ENCODE measurements around the gene RARRES1. TPM values are rescaled to one million over a fixed set of nuclear protein-coding genes. Genes with fewer than 3 reads are reported as not detected.

Gene RARRES1
- polyA plus RNA-seq, 2 donors = 0.96 to 3.0 TPM

GRCh38 chr3:158773845-158774830 is 41.9 kb upstream of the RARRES1 start:
- no peaks in the 10 kb centered on the region for H3K36me3 ChIP-seq (ENCODE audit: control insufficient read depth in 2 of 2, insufficient read depth in 2 of 2, low read length in 1 of 2)
- H3K27me3 ChIP-seq (ENCODE audit: control insufficient read depth in 1 of 2, insufficient read depth in 2 of 2, low read length in 2 of 2) = no peaks in the 10 kb centered on the region
- no peak overlapping the region for H3K27ac ChIP-seq (ENCODE audit: low read depth in 2 of 2, low read length in 1 of 2)
- WGBS, 2 donors = 76 to 81% methylated on average over 7 of the region's 7 CpGs
- H3K4me1 ChIP-seq (ENCODE audit: control insufficient read depth in 2 of 2, insufficient read depth in 2 of 2, low read length in 1 of 2) = no peaks in the 10 kb centered on the region
- no peak overlapping the region for H3K4me3 ChIP-seq (ENCODE audit: low read depth in 1 of 2, low read length in 2 of 2)
- H3K9me3 ChIP-seq (ENCODE audit: control insufficient read depth in 2 of 2, insufficient read depth in 1 of 2, low read depth in 1 of 2, low read length in 1 of 2) = no peaks in the 10 kb centered on the region

GRCh38 chr3:158773166-158773565 is 40.9 kb upstream of the RARRES1 start:
- Histone ChIP-seq H3K4me3 (ENCODE audit: low read depth in 1 of 2, low read length in 2 of 2) (no peak overlapping the region), H3K9me3 (ENCODE audit: control insufficient read depth in 2 of 2, insufficient read depth in 1 of 2, low read depth in 1 of 2, low read length in 1 of 2) (no peaks in the 10 kb centered on the region), H3K27me3 (ENCODE audit: control insufficient read depth in 1 of 2, insufficient read depth in 2 of 2, low read length in 2 of 2) (no peaks in the 10 kb centered on the region), H3K27ac (ENCODE audit: low read depth in 2 of 2, low read length in 1 of 2) (no peak overlapping the region), H3K4me1 (ENCODE audit: control insufficient read depth in 2 of 2, insufficient read depth in 2 of 2, low read length in 1 of 2) (peaks cover 0 to 2% of the 10 kb centered on the region in 2 donors), H3K36me3 (ENCODE audit: control insufficient read depth in 2 of 2, insufficient read depth in 2 of 2, low read length in 1 of 2) (no peaks in the 10 kb centered on the region)

GRCh38 chr3:158771982-158772381 is 39.7 kb upstream of the RARRES1 start:
- Histone ChIP-seq H3K9me3 (ENCODE audit: control insufficient read depth in 2 of 2, insufficient read depth in 1 of 2, low read depth in 1 of 2, low read length in 1 of 2) (no peaks in the 10 kb centered on the region), H3K4me1 (ENCODE audit: control insufficient read depth in 2 of 2, insufficient read depth in 2 of 2, low read length in 1 of 2) (peaks cover 0 to 2% of the 10 kb centered on the region in 2 donors), H3K36me3 (ENCODE audit: control insufficient read depth in 2 of 2, insufficient read depth in 2 of 2, low read length in 1 of 2) (no peaks in the 10 kb centered on the region), H3K27me3 (ENCODE audit: control insufficient read depth in 1 of 2, insufficient read depth in 2 of 2, low read length in 2 of 2) (no peaks in the 10 kb centered on the region), H3K27ac (ENCODE audit: low read depth in 2 of 2, low read length in 1 of 2) (no peak overlapping the region), H3K4me3 (ENCODE audit: low read depth in 1 of 2, low read length in 2 of 2) (no peak overlapping the region)
- 76 to 82% methylated on average over 3 of the region's 3 CpGs for WGBS, 2 donors

- H3K4me3 ChIP-seq (ENCODE audit: low read depth in 1 of 2, low read length in 2 of 2) = no peak overlapping the region
- H3K4me1 ChIP-seq (ENCODE audit: control insufficient read depth in 2 of 2, insufficient read depth in 2 of 2, low read length in 1 of 2) = peaks cover 0 to 2% of the 10 kb centered on the region in 2 donors
- peak overlapping the region in 1 of 2 donors; percentile 33 for H3K27ac ChIP-seq (ENCODE audit: low read depth in 2 of 2, low read length in 1 of 2)
- no peaks in the 10 kb centered on the region for H3K36me3 ChIP-seq (ENCODE audit: control insufficient read depth in 2 of 2, insufficient read depth in 2 of 2, low read length in 1 of 2)
- no peaks in the 10 kb centered on the region for H3K27me3 ChIP-seq (ENCODE audit: control insufficient read depth in 1 of 2, insufficient read depth in 2 of 2, low read length in 2 of 2)
- 89 to 100% methylated on average over 1 of the region's 1 CpG for WGBS, 2 donors
- H3K9me3 ChIP-seq (ENCODE audit: control insufficient read depth in 2 of 2, insufficient read depth in 1 of 2, low read depth in 1 of 2, low read length in 1 of 2) = no peaks in the 10 kb centered on the region
Observed at GRCh38 chr3:158771577-158771976, 39.3 kb upstream of the RARRES1 start.

GRCh38 chr3:158770741-158771350 is 38.6 kb upstream of the RARRES1 start:
- H3K36me3 ChIP-seq (ENCODE audit: control insufficient read depth in 2 of 2, insufficient read depth in 2 of 2, low read length in 1 of 2) = no peaks in the 10 kb centered on the region
- H3K9me3 ChIP-seq (ENCODE audit: control insufficient read depth in 2 of 2, insufficient read depth in 1 of 2, low read depth in 1 of 2, low read length in 1 of 2) = no peaks in the 10 kb centered on the region
- peaks cover 0 to 2% of the 10 kb centered on the region in 2 donors for H3K4me1 ChIP-seq (ENCODE audit: control insufficient read depth in 2 of 2, insufficient read depth in 2 of 2, low read length in 1 of 2)
- H3K27ac ChIP-seq (ENCODE audit: low read depth in 2 of 2, low read length in 1 of 2) = peak overlapping the region; percentile 1 to 26
- 89 to 90% methylated on average over 4 of the region's 4 CpGs for WGBS, 2 donors
- no peak overlapping the region for H3K4me3 ChIP-seq (ENCODE audit: low read depth in 1 of 2, low read length in 2 of 2)
- no peaks in the 10 kb centered on the region for H3K27me3 ChIP-seq (ENCODE audit: control insufficient read depth in 1 of 2, insufficient read depth in 2 of 2, low read length in 2 of 2)

- Histone ChIP-seq H3K9me3 (ENCODE audit: control insufficient read depth in 2 of 2, insufficient read depth in 1 of 2, low read depth in 1 of 2, low read length in 1 of 2) (no peaks in the 10 kb centered on the region), H3K36me3 (ENCODE audit: control insufficient read depth in 2 of 2, insufficient read depth in 2 of 2, low read length in 1 of 2) (no peaks in the 10 kb centered on the region), H3K4me1 (ENCODE audit: control insufficient read depth in 2 of 2, insufficient read depth in 2 of 2, low read length in 1 of 2) (peaks cover 0 to 2% of the 10 kb centered on the region in 2 donors), H3K27ac (ENCODE audit: low read depth in 2 of 2, low read length in 1 of 2) (peak overlapping the region; percentile 6 to 33), H3K27me3 (ENCODE audit: control insufficient read depth in 1 of 2, insufficient read depth in 2 of 2, low read length in 2 of 2) (no peaks in the 10 kb centered on the region), H3K4me3 (ENCODE audit: low read depth in 1 of 2, low read length in 2 of 2) (no peak overlapping the region)
- WGBS, 2 donors = 74% methylated on average over 10 of the region's 10 CpGs
Observed at GRCh38 chr3:158769952-158770740, 37.9 kb upstream of the RARRES1 start.

- Histone ChIP-seq H3K27ac (ENCODE audit: low read depth in 2 of 2, low read length in 1 of 2) (peak overlapping the region in 1 of 2 donors; percentile 28), H3K4me1 (ENCODE audit: control insufficient read depth in 2 of 2, insufficient read depth in 2 of 2, low read length in 1 of 2) (peaks cover 0 to 2% of the 10 kb centered on the region in 2 donors), H3K9me3 (ENCODE audit: control insufficient read depth in 2 of 2, insufficient read depth in 1 of 2, low read depth in 1 of 2, low read length in 1 of 2) (no peaks in the 10 kb centered on the region), H3K36me3 (ENCODE audit: control insufficient read depth in 2 of 2, insufficient read depth in 2 of 2, low read length in 1 of 2) (no peaks in the 10 kb centered on the region), H3K4me3 (ENCODE audit: low read depth in 1 of 2, low read length in 2 of 2) (no peak overlapping the region), H3K27me3 (ENCODE audit: control insufficient read depth in 1 of 2, insufficient read depth in 2 of 2, low read length in 2 of 2) (no peaks in the 10 kb centered on the region)
- WGBS, 2 donors = 32 to 48% methylated on average over 4 of the region's 4 CpGs
Observed at GRCh38 chr3:158769549-158769948, 37.3 kb upstream of the RARRES1 start.

- Histone ChIP-seq H3K27me3 (ENCODE audit: control insufficient read depth in 1 of 2, insufficient read depth in 2 of 2, low read length in 2 of 2) (no peaks in the 10 kb centered on the region), H3K9me3 (ENCODE audit: control insufficient read depth in 2 of 2, insufficient read depth in 1 of 2, low read depth in 1 of 2, low read length in 1 of 2) (no peaks in the 10 kb centered on the region), H3K27ac (ENCODE audit: low read depth in 2 of 2, low read length in 1 of 2) (peak overlapping the region; percentile 25 to 54), H3K4me1 (ENCODE audit: control insufficient read depth in 2 of 2, insufficient read depth in 2 of 2, low read length in 1 of 2) (peaks cover 0 to 2% of the 10 kb centered on the region in 2 donors), H3K4me3 (ENCODE audit: low read depth in 1 of 2, low read length in 2 of 2) (no peak overlapping the region), H3K36me3 (ENCODE audit: control insufficient read depth in 2 of 2, insufficient read depth in 2 of 2, low read length in 1 of 2) (no peaks in the 10 kb centered on the region)
- 41 to 50% methylated on average over 8 of the region's 8 CpGs for WGBS, 2 donors
Observed at GRCh38 chr3:158768881-158769543, 36.8 kb upstream of the RARRES1 start.

GRCh38 chr3:158768361-158768787 is 36.1 kb upstream of the RARRES1 start:
- peak overlapping the region; percentile 27 to 54 for H3K27ac ChIP-seq (ENCODE audit: low read depth in 2 of 2, low read length in 1 of 2)
- WGBS, 2 donors = 13 to 18% methylated on average over 7 of the region's 7 CpGs
- no peaks in the 10 kb centered on the region for H3K27me3 ChIP-seq (ENCODE audit: control insufficient read depth in 1 of 2, insufficient read depth in 2 of 2, low read length in 2 of 2)
- no peak overlapping the region for H3K4me3 ChIP-seq (ENCODE audit: low read depth in 1 of 2, low read length in 2 of 2)
- peaks cover 0 to 2% of the 10 kb centered on the region in 2 donors for H3K4me1 ChIP-seq (ENCODE audit: control insufficient read depth in 2 of 2, insufficient read depth in 2 of 2, low read length in 1 of 2)
- H3K9me3 ChIP-seq (ENCODE audit: control insufficient read depth in 2 of 2, insufficient read depth in 1 of 2, low read depth in 1 of 2, low read length in 1 of 2) = no peaks in the 10 kb centered on the region
- no peaks in the 10 kb centered on the region for H3K36me3 ChIP-seq (ENCODE audit: control insufficient read depth in 2 of 2, insufficient read depth in 2 of 2, low read length in 1 of 2)
